CD4-positive, CD25-positive, alpha-beta regulatory T cell (primary cell): ENCODE results near the gene DECR2. TPM values are rescaled to one million over a fixed set of nuclear protein-coding genes. Genes with fewer than 3 reads are reported as not detected.
A peak's percentile ranks its signal among the peaks of the same experiment; 100 is the strongest.

Experiments used
- ATAC-seq, 2 donors: fragments of 150-1000 bp; cut with Tn5 transposase; one replicate each; pipeline ENCODE4 v1.10.0; 2021; ENCODE audit warnings: low read depth in 2 of 2, moderate number of reproducible peaks in 2 of 2, moderate library complexity in 1 of 2
- DNase-seq, 3 donors: peaks; one replicate each; pipeline versions ENCODE4 v3.0.0 to v3.0.0-alpha.2; 2012 to 2022; ENCODE audit warnings: mixed read lengths in 1 of 3
- H3K27ac ChIP-seq: one replicate; pipeline ENCODE4 v1.7.0; 2013; ENCODE audit warnings: mild to moderate bottlenecking, low read length; ENCODE audit not compliant: insufficient read depth, poor library complexity, severe bottlenecking
- H3K27me3 ChIP-seq: one replicate; pipeline ENCODE4 v1.7.0; 2013; ENCODE audit warnings: low read length; ENCODE audit not compliant: control insufficient read depth, insufficient read depth
- H3K36me3 ChIP-seq: one replicate; pipeline ENCODE4 v1.7.0; 2013; ENCODE audit warnings: mild to moderate bottlenecking, low read length, moderate library complexity; ENCODE audit not compliant: control insufficient read depth, insufficient read depth
- H3K4me1 ChIP-seq: 2 replicates; pipeline ENCODE4 v1.7.0; 2013; ENCODE audit warnings: mild to moderate bottlenecking, low read length; ENCODE audit not compliant: insufficient read depth, control insufficient read depth, poor library complexity, severe bottlenecking
- H3K4me3 ChIP-seq: one replicate; pipeline ENCODE4 v1.7.0; 2013; ENCODE audit warnings: low read depth, mild to moderate bottlenecking, low read length, moderate library complexity
- H3K9me3 ChIP-seq, 2 experiments: 1 replicate in 1 of 2; 2 replicates in 1 of 2; pipeline ENCODE4 v1.7.0; 2013; ENCODE audit warnings: low read length in 2 of 2, mild to moderate bottlenecking in 1 of 2, moderate library complexity in 1 of 2; ENCODE audit not compliant: control insufficient read depth in 2 of 2
- H3K27ac Mint-ChIP-seq, 3 donors: one replicate each; pipeline ENCODE4 v1.8.0; 2020 to 2022; ENCODE audit warnings: mild to moderate bottlenecking in 3 of 3, mixed read lengths in 3 of 3, moderate library complexity in 2 of 3
- H3K27me3 Mint-ChIP-seq: one replicate; pipeline ENCODE4 v1.8.0; 2022; ENCODE audit warnings: mild to moderate bottlenecking, mixed read lengths
- H3K36me3 Mint-ChIP-seq: one replicate; pipeline ENCODE4 v1.8.0; 2020; ENCODE audit warnings: mixed read lengths
- H3K4me1 Mint-ChIP-seq, 4 donors: one replicate each; pipeline ENCODE4 v1.8.0; 2020 to 2022; ENCODE audit warnings: mixed read lengths in 4 of 4, mild to moderate bottlenecking in 1 of 4
- H3K4me3 Mint-ChIP-seq, 4 donors: one replicate each; pipeline ENCODE4 v1.8.0; 2020 to 2022; ENCODE audit warnings: mild to moderate bottlenecking in 4 of 4, mixed read lengths in 4 of 4, moderate library complexity in 3 of 4
- H3K9me3 Mint-ChIP-seq, 7 donors: one replicate each; pipeline ENCODE4 v1.8.0; 2020 to 2022; ENCODE audit warnings: mixed read lengths in 7 of 7, mild to moderate bottlenecking in 3 of 7, moderate library complexity in 2 of 7
- polyA plus RNA-seq, 4 donors: library from polyadenylated mRNA; unstranded; fragments of 300-500 nt; fragmentation: Illumina TruSeq; gene quantifications; one replicate each; pipeline ENCODE4 v1.2.3, GENCODE V29; 2021
- total RNA-seq: library from RNA; stranded (reverse); gene quantifications from one replicate; pipeline ENCODE4 v1.2.3, GENCODE V29; 2022

The DECR2 gene
- total and polyA plus RNA-seq, 5 donors from 2014 or later, result 2.2 to 4.8 (median 2.8) TPM

GRCh38 chr16:454397-454940 is 52.8 kb downstream of the DECR2 start:
- no peaks in the 10 kb centered on the region for H3K27me3 ChIP-seq
- H3K9me3 ChIP-seq, result no peaks in the 10 kb centered on the region
- H3K4me3 Mint-ChIP-seq, result no peak overlapping the region
- H3K4me3 ChIP-seq, result no peak overlapping the region
- H3K9me3 Mint-ChIP-seq, result no peaks in the 10 kb centered on the region
- H3K4me1 Mint-ChIP-seq, result peaks cover 0 to 16% (median 9%) of the 10 kb centered on the region in 4 donors
- peak overlapping the region in 1 of 3 donors; percentile 43 for H3K27ac Mint-ChIP-seq
- DNase-seq (no peak), ATAC-seq (no peak)
- H3K36me3 ChIP-seq, result no peaks in the 10 kb centered on the region
- no peaks in the 10 kb centered on the region for H3K4me1 ChIP-seq
- no peak overlapping the region for H3K27ac ChIP-seq
- no peaks in the 10 kb centered on the region for H3K36me3 Mint-ChIP-seq
- no peaks in the 10 kb centered on the region for H3K27me3 Mint-ChIP-seq

GRCh38 chr16:455453-455852 is 53.8 kb downstream of the DECR2 start:
- H3K36me3 Mint-ChIP-seq, result no peaks in the 10 kb centered on the region
- DNase-seq, result no peak
- H3K27ac Mint-ChIP-seq, result no peak overlapping the region
- no peaks in the 10 kb centered on the region for H3K27me3 Mint-ChIP-seq
- no peak for ATAC-seq
- peaks cover 0 to 16% (median 9%) of the 10 kb centered on the region in 4 donors for H3K4me1 Mint-ChIP-seq
- H3K4me3 Mint-ChIP-seq, result no peak overlapping the region
- H3K4me3 ChIP-seq, result no peak overlapping the region
- no peak overlapping the region for H3K27ac ChIP-seq
- H3K9me3 ChIP-seq, result no peaks in the 10 kb centered on the region
- H3K36me3 ChIP-seq, result no peaks in the 10 kb centered on the region
- no peaks in the 10 kb centered on the region for H3K27me3 ChIP-seq
- H3K9me3 Mint-ChIP-seq, result no peaks in the 10 kb centered on the region
- H3K4me1 ChIP-seq, result no peaks in the 10 kb centered on the region

GRCh38 chr16:456891-457483 is 55.3 kb downstream of the DECR2 start:
- Mint-ChIP-seq H3K4me1 (peaks cover 0 to 12% (median 10%) of the 10 kb centered on the region in 4 donors), H3K36me3 (peaks cover 7% of the 10 kb centered on the region), H3K27me3 (no peaks in the 10 kb centered on the region), H3K4me3 (no peak overlapping the region), H3K9me3 (no peaks in the 10 kb centered on the region), H3K27ac (no peak overlapping the region)
- ATAC-seq, result no peak
- DNase-seq, result no peak
- Histone ChIP-seq H3K36me3 (no peaks in the 10 kb centered on the region), H3K27ac (no peak overlapping the region), H3K27me3 (no peaks in the 10 kb centered on the region), H3K9me3 (no peaks in the 10 kb centered on the region), H3K4me3 (no peak overlapping the region), H3K4me1 (no peaks in the 10 kb centered on the region)

GRCh38 chr16:457732-458400 is 56.2 kb downstream of the DECR2 start:
- no peaks in the 10 kb centered on the region for H3K4me1 ChIP-seq
- DNase-seq, result no peak
- H3K4me1 Mint-ChIP-seq, result peaks cover 0 to 12% (median 10%) of the 10 kb centered on the region in 4 donors
- H3K27me3 ChIP-seq, result no peaks in the 10 kb centered on the region
- no peak overlapping the region for H3K4me3 ChIP-seq
- H3K9me3 Mint-ChIP-seq, result no peaks in the 10 kb centered on the region
- H3K36me3 Mint-ChIP-seq, result peaks cover 11% of the 10 kb centered on the region
- no peak for ATAC-seq
- no peak overlapping the region for H3K27ac Mint-ChIP-seq
- H3K36me3 ChIP-seq, result no peaks in the 10 kb centered on the region
- no peak overlapping the region for H3K27ac ChIP-seq
- H3K4me3 Mint-ChIP-seq, result no peak overlapping the region
- no peaks in the 10 kb centered on the region for H3K9me3 ChIP-seq
- H3K27me3 Mint-ChIP-seq, result no peaks in the 10 kb centered on the region

GRCh38 chr16:459761-460160 is 58.1 kb downstream of the DECR2 start:
- DNase-seq (no peak), ATAC-seq (no peak)
- no peak overlapping the region for H3K4me3 Mint-ChIP-seq
- no peaks in the 10 kb centered on the region for H3K4me1 ChIP-seq
- H3K27me3 Mint-ChIP-seq, result no peaks in the 10 kb centered on the region
- peaks cover 15% of the 10 kb centered on the region for H3K36me3 Mint-ChIP-seq
- H3K9me3 ChIP-seq, result no peaks in the 10 kb centered on the region
- H3K27me3 ChIP-seq, result no peaks in the 10 kb centered on the region
- no peak overlapping the region for H3K4me3 ChIP-seq
- no peaks in the 10 kb centered on the region for H3K9me3 Mint-ChIP-seq
- no peaks in the 10 kb centered on the region for H3K36me3 ChIP-seq
- no peak overlapping the region for H3K27ac ChIP-seq
- no peak overlapping the region for H3K27ac Mint-ChIP-seq
- H3K4me1 Mint-ChIP-seq, result peaks cover 0 to 11% (median 9%) of the 10 kb centered on the region in 4 donors

- no peaks in the 10 kb centered on the region for H3K4me1 ChIP-seq
- no peak overlapping the region for H3K27ac Mint-ChIP-seq
- ATAC-seq (no peak), DNase-seq (no peak)
- no peaks in the 10 kb centered on the region for H3K36me3 ChIP-seq
- H3K27me3 ChIP-seq, result no peaks in the 10 kb centered on the region
- no peaks in the 10 kb centered on the region for H3K9me3 Mint-ChIP-seq
- no peak overlapping the region for H3K4me3 Mint-ChIP-seq
- H3K4me1 Mint-ChIP-seq, result peaks cover 0 to 15% (median 11%) of the 10 kb centered on the region in 4 donors
- no peak overlapping the region for H3K27ac ChIP-seq
- no peaks in the 10 kb centered on the region for H3K27me3 Mint-ChIP-seq
- H3K9me3 ChIP-seq, result no peaks in the 10 kb centered on the region
- peaks cover 18% of the 10 kb centered on the region for H3K36me3 Mint-ChIP-seq
- no peak overlapping the region for H3K4me3 ChIP-seq
Observed at GRCh38 chr16:460787-461186, 59.1 kb downstream of the DECR2 start.
